TTC549 (cell line): ENCODE data around the gene PPP2R5B.

ENCODE experiments used
- FAIRE-seq: peaks from 2 replicates; lab custom pipeline; 2012; peaks lifted over from hg19 to GRCh38; lab: Jason Lieb, UNC

Gene PPP2R5B

DNA sequence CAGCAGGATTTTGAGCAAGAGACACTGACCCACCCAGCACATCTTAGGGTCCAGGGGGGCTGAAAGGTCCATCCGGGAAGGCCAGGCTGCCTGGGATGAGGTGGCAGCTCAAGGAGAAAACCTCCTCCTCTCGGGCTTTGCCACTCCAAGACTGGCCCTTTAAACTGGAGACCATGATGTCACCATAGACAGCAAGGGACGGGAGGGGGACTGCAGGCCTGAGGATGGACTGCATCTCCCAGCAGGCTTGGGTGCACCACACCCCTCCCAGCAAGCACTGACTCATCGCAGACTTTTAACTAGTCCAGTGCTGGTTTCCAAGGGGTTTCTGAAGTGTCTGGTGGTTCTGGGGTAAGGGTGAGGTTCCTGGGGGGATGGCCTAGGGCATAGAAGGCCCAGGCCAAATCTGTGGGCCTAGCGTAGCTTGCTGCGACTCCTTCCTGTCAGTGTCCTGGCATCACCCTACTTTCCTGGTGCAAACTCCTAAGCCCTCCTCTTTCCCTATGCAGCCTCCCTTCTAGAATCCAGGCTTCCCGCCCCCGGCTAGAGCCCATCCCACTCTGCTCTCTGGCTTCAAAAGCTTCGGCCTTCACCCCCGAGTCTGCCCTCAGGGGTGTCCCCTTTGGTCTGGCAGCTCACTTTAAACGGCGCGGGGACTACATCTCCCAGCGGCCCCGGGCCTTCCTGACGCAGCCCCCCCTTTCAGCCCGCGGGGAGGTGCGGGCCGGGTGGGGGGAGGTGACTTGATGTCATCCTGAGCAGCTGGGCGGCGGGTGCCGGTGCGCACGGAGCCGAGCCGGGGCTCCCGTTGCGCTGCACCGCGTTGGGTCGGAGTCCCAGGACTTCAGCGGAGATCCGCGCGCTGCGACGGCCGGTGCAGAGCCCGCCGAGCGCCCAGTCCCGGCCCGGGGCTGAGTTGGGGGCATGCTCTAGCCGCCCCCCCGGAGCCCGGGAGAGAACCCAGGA, at the start of gene PPP2R5B:
TSS of gene PPP2R5B (plus strand) at position 746 of the 966 bp plus-strand sequence. CDS start 1,046 bp downstream, outside the sequence.
- peak; percentile 83 for FAIRE-seq

DNA sequence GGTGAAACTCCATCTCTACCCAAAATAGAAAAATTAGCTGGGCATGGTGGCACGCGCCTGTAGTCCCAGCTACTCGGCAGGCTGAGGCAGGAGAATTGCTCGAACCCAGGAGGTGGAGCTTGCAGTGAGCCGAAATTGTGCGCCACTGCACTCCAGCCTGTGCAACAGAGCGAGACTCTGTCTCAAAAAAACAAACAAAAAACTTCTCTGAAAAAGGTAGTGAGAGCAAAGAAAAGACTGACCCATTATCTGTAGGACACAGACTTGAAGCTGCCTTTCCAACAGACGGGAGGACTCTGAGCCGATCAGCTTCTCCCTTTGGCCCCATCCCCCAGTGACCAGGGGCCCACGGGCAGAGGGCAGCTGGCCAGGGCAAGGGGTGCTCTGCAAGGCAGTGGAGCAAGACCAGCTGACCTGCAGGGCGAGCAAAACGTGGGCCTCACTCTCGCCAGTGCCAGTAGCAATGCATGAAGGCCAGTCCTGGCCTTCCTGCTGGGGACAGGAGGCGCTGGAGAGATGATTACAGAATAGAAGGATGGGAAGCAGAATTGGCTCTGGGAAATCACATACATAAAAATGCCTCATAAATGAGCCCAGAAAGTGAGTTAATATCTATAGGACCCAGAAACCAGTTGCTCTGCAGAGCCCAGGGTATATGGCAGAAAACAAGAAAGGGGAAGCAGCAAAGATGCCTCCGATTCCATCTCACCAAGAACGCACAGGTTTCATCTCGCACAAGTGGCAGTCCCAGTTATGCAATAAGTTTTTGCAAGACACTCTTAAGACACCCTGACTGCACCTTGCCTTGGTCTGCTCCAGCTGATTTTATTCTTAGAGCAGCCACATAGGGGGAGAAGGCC, 48.9 kb upstream of the PPP2R5B start:
- FAIRE-seq: no peak

DNA sequence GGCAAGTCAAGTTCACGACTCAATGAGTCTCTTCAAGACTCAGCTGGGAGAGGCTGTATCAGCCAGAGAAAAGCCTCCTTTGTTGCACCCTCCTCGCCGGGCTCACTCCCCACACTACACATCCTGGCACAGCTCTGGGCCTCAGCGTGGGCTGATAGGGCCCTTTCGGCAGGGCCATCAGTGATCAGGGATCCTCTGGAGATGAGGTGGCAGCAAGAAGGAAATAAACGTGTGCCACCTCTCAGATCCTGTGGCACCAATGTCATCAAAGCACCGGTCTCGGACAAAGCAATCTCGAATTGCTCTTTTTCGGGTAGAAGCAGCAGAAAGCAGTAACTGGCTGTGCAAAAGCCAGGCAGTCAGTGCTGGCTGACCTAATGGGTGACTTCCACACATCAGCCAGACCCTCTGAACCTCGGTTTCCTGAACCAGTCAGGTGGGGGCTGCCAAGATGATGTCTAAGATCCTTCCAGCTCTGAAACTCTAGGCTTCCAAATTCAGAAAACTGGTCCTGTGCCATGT, 48.2 kb upstream of the PPP2R5B start:
- no peak for FAIRE-seq

DNA sequence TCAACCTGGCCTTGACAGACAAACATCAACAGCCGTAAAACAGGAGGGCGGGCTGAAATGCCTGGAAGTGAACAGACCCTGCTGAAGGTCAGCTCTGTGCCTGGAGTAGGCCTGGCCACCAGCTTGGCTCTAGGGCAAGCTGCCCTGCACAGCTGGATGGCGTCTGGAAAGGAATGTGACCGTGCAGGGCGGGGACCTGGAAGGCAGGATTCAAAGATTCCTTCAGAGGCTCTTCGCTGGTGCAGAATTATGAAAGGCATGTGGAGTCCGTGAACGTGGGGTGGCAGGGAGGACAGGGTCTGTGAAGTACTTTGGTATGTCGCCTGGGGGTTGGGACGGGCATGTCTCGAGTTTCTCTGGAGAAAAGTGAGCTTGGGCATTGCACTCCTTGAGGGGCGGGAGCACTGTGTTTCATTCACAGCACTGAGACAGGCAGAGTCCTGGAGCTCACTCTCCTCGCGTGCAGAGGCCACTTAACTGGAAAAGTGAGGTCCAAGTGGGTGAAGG, 47.6 kb upstream of the PPP2R5B start:
- no peak for FAIRE-seq

DNA sequence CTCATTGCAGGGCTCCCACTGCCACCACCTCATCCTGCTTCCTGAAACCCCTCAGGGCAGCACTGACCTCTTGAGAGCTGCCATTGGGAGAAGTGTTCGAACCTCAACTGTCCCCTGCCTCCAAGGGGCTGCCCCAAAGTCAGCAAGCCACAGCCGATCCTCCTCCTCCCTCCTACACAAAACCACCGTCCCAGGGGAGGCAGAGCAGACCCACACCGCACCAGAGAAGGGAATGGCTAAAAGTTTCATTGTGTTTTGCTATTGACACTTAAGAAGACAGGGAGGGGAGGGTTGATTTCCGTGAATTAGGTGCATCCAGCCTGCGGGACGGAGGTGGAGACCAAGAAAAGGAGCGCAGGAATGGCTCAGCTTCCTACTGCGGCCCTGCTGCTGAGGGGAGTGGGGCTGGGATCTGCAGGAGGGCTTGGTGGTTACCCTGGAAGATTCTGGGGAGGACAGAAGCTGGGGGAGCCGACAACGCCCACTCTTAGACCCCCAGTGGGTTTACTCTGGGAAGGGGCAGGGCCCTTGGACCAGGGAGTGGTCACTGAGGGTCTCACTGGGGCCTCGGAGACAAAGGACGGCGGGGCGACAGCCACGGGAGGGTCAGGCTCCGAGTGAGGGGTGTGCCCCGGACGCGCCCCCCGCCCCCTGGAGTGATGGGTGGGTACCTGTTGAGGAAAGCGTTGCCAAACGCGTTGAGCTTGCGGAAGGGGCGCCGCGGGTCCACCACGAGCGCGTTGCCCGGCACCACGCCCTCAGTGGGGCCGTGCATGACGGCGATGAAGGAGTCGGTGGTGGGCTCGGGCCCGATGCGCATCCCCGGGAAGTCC, 46.9 kb upstream of the PPP2R5B start:
- FAIRE-seq: no peak

DNA sequence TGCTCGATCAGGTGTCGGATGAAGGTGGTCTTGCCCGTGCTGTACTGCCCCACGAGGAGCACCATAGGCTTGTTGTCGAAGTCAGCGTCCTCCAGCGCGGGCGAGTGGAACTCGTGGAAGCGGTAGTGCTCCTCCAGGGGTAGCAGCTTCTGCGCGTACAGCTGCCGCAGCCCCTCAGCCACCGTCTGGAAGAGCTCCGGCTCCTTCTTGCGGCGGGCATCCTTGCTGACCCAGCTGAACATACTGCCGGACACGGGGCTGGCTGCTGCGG, 46.3 kb upstream of the PPP2R5B start:
- FAIRE-seq: no peak

DNA sequence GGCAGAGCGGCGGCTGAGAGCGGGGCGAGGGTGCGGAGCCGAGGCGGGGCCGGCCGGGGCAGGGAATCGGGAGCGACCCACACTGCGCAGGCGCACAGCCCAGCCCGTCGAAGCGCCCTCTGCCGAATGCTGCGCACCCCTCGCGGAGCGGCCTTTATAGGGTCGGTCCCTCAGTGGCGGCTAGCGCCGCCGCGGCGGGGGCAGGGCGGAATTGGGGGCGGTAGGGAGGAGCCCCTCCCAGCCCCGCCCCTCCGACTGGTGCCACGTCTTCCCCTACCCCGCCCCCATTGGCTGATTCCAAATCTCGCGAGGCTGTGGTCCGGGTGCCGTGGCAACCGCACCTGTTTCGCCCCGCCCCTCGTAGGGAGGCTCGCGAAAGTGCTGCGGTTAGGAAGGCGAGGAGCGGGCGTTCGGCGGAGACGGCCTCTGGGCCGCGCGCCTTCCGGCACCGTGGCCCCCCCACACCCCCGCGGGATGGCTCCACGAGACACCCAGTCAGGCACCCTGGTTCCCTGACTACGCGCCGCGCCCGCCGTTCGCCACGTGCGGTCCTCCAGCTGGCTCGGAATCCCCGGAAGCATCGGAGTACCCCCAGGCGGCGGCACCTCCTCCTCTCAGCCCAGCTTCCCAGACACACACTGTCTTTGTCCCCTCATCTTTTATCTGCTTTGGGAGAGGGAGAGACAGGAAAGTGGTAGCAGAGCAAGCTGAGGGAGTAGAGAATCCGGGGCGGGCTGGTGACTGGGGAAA, 45.8 kb upstream of the PPP2R5B start, which contains the start of gene EHD1:
TSS of gene EHD1 (minus strand) at position 128 of the 750 bp plus-strand sequence. CDS start 157 bp downstream, outside the sequence.
- FAIRE-seq: no peak

DNA sequence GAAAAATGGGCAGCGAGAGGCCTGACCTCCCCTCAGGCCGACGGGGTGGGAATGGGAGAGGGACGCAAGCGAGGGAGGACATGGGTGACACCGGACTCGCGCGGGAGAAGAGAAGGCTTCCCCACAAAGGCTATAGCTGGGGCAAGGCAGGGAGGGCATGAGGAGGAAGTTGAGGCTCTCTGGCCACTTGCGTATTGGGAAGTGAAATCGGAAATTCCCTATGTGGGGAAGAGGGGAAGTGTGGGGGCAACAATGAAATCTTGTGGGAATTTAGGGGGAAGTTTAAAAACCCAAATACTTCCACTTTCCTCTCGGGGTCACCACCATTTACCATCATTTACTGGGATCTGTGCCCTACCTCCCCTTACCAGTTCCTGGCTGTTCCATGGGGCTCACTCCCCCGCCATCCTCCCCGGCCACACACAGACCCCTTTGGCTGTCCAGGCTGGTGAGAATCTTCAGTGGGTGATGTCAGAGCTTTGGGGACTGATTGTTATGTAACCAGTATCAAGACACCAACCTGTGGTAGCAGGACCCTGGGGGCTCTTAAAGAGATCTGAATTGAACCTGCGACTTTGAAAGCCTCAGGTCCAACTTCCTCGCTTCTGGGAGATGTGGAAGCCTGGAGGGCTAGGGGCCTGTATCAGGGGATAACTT, 45.1 kb upstream of the PPP2R5B start:
- no peak for FAIRE-seq

DNA sequence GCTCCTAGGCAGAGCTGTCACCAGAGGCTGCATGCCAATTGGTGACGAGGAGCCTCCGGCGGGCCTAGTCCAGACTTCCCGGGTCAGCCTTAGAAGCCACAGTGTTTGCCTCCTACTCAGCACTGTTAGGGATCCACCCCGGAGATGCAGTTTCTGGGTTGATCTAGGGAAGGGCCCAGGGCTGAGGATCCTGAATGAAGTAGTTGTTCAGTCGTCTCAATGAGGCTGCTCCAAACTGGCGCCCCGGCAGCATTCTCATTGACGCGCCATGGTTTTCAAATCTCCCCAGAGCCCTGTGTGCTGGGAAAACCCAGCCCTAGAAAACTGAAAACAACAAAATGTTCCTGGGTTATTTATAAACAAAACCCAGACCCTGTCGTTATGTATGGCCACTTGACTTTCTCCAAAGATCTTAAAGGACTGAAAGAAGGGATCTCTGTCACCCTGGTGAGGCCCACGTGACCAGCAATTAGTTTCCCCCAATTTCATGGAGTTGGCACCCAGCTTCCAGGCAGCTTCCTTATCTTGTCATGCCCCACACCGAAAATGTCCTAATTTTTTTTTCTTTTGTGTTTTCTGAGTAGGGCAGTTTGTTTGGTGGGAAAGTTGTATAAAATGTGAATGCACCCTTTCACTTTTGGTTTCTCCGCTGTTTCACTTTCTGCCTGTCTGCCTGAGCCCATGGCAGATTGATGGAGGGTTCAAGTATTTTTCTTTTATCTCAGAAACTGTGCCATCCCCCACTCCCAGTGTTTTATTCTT, 44.1 kb upstream of the PPP2R5B start:
- no peak for FAIRE-seq

DNA sequence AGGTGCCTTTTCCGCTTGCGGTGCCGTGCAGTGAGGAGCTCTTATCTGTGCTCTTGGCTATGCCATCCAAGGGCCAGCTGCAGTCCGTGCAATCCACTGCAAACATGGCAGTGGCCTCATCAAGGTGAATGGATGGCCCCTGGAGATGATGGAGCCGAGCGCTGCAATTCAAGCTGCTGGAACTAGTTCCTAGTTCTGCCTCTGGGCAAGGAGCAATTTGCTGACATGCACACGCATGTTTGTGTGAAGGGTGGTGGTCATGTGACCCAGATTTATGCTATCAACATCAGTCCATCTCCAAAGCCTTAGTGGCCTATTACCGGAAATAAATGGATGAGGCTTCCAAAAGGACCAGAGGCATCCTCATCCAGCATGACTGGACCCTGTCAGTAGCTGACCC, 43.0 kb upstream of the PPP2R5B start:
- no peak for FAIRE-seq

DNA sequence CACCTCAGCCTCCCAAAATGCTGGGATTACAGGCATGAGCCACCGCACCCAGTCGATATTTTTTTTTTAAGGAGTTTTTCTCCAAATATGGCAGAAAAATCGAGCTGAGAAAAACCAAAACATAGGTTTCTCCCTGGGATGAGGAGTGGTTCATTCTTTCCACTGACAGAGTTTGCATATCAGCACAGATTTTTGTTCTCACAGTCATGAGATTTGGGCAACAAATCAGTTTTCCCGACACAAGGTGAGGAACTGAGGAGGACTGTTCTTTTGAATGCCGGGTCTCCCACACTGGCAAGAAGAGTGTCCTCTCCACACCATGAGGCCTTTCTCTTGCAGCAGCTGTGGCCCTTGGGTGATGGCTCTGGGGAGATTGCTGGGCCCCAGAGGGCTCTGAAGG, 42.2 kb upstream of the PPP2R5B start:
- FAIRE-seq: no peak

DNA sequence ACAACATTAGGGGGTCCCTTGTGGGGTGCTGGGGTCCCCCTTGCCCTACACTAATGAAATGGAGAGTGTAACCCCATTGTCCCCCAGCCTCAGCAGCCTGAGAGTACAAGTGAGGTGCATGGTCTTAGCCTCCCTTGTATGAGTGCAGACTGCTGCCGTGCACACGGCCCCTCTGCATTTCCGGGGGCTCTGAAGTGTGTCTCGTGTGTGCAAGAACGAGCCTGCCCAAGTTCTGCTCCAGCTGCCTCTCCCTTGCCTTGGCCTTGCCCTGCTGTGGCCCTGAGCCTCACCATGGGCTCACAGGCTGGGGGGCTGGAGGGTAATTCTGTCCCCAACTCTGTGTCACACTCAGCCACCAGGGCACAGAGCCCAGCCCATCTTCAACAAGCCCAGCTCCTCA, 40.9 kb upstream of the PPP2R5B start:
- no peak for FAIRE-seq

DNA sequence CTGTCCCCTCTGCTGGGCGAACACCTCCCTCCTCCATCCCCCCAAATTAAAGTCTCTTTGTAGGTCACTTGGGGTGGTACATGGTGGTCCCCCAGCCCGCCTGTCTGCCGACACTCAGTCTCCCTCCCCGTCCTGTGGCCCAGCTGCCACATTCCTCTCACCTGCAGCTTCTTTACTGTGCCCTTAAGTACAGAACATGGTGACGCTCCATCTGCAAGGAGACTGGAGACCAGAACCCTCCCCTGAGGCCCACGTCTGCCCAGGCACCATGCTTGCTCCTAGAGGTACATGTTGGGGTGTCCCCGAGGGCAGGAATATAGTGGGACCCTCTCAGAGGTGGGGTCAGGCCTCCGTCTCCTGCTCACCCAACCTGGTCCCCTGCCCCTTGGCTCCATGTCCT, 40.5 kb upstream of the PPP2R5B start:
- FAIRE-seq: no peak

DNA sequence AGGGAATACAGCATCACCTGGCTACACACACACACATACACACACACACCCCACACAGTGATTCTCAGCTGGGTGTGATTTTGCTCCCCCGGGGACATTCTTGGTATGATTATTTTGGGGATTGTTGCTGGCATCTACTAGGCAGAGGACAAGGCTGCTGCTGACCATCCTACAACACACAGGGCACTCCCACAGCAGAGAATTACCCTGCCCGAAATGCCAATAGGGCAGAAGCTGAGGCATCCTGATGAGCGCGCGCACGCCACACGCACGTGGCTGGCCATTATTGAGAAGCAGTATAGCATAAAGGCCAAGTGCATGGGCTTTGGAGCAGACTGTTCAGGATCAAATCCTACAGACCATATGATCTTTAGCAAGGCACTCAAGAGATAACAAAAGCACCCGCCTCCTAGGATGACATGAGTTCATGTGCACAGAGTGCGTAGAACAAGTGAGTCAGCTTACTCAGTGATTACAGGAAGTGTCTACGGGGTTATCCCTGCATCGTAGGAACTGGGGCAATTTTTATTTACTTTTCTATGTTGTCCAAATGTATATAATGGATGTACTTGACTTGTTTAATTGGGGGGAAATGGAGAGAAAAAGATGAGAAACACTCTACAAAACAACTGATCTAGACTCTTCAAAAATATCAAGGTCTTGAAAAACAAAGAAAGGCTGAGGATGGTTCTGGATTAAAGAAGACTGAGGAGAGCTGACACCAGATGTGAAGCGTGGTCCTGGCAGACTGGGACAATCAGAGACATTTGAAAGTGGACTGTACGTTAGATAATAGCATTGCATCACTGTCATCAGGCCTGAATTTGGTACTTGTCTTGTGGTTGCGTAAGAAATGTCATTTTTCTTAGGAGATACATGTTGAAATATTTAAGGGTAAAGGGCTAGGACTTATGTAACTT, 38.9 kb upstream of the PPP2R5B start:
- no peak for FAIRE-seq

DNA sequence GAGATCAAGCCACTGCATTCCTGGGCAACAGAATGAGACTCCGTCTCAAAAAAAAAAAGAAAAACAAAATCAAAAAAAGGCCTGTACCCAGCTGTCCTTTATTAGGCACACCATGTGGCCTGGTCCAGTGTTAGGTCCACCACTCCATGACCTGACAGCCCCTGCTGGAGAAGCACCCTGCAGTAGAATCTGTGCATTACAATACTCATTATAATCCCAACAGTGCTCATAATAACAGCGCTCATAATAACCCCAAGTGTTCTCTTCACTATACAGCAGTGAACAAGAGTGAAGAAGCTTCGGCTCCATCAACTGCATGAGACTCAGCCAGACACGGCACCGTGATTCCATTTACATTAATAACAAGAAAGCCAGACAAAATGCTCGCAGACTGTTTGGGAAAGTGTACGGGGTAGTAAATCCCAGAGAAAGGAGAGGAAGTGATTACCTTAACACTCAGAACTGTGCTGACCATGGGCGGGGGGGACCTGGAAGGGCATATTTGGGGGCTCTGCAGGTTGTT, 37.2 kb upstream of the PPP2R5B start:
- FAIRE-seq: no peak

DNA sequence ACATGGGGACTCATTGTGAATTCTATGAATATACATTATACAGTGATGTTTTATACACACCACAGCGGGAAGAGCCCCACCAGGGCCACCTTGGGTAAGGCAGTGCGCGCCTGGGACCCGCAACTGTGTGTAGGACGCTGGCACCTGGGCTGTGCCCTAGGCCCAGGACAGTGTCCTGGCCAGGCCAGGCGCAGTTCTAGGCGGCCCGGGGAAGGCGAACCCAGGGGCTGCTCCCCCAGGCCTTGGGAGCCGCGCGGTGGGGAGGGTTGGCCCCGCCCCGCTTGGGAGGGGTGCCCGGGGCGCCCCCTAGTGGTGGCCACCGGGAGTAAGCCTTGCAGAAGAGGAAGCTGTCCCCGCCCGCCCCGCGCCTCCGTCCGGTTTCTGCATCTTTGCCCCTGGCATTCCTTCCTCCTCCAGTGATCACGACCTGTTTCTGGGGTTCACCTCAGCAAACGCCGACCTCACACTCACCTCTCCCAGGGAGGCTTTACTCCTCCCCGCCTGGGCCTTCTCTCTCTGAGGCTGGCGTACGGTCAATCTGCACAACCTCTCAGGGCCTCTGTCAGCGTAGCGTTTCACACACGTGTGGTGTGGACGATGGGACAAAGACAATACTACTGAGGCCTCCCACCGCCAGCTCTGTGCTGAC, 36.6 kb upstream of the PPP2R5B start:
- FAIRE-seq: no peak

DNA sequence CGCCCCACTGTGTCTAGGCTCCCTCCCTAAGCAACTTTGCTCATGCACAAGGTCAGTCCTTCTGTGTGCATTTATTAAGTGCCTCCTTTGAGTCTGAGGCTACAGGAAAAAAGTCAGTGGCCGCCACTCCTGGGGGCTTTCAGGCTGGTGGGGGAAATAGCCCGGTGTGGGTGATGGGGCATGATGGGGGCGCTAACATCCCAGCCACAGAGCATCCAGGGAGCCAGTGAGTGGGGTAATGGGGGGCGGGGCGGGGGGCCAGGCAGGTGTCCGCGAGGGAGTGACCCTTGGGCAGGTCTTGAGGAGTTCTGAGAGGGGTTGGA, 36.1 kb upstream of the PPP2R5B start:
- no peak for FAIRE-seq
